ENCODE measurements around the gene ASTN2. TPM values are rescaled to one million over a fixed set of nuclear protein-coding genes. Genes with fewer than 3 reads are reported as not detected.

ASTN2 gene
- total RNA-seq, 2 experiments from 2014 or later: 1.7 to 4.2 TPM

DNA sequence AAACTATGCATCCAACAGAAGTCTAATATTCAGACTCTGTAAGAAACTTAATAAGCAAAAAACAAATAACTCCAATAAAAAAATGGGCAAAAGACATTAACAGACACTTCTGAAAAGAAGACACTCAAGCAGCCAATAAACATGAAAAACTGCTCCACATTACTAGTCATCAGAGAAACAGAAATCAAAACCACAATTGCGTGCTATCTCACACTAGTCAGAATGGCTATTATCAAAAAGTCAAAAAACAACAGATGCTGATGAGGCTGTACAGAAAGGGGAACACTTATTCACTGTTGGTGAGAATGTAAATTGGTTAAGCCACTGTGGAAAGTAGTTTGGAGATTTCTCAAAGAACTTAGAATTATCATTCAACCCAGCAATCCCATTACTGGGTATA, 829.0 kb downstream of the ASTN2 start:
- H3K36me3 ChIP-seq (ENCODE audit: insufficient read depth, low read length): no peaks in the 10 kb centered on the region
- no peaks in the 10 kb centered on the region for H3K4me1 ChIP-seq (ENCODE audit: insufficient read depth, low read length, poor library complexity, severe bottlenecking)
- H2AFZ ChIP-seq (ENCODE audit: low read length): no peak overlapping the region
- no peak for DNase-seq (ENCODE audit: low spot score)
- no peak for TF ChIP-seq EZH2phosphoT487 (IDR thresholded peaks at IDR 0.05; ENCODE audit: borderline replicate concordance, low read depth, low read length)
- TF ChIP-seq, protein P1, sequence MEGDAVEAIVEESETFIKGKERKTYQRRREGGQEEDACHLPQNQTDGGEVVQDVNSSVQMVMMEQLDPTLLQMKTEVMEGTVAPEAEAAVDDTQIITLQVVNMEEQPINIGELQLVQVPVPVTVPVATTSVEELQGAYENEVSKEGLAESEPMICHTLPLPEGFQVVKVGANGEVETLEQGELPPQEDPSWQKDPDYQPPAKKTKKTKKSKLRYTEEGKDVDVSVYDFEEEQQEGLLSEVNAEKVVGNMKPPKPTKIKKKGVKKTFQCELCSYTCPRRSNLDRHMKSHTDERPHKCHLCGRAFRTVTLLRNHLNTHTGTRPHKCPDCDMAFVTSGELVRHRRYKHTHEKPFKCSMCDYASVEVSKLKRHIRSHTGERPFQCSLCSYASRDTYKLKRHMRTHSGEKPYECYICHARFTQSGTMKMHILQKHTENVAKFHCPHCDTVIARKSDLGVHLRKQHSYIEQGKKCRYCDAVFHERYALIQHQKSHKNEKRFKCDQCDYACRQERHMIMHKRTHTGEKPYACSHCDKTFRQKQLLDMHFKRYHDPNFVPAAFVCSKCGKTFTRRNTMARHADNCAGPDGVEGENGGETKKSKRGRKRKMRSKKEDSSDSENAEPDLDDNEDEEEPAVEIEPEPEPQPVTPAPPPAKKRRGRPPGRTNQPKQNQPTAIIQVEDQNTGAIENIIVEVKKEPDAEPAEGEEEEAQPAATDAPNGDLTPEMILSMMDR (conservative IDR thresholded peaks at IDR 0.05; ENCODE audit: low read length): no peak
- H3K9me2 ChIP-seq (ENCODE audit: insufficient read depth, low read length): no peaks in the 10 kb centered on the region
- H3K27ac ChIP-seq (ENCODE audit: low read depth, low read length, poor library complexity, severe bottlenecking): no peak overlapping the region
- ChIA-PET CTCF (ENCODE audit: unreplicated experiment) (no interaction called here), POLR2A (no interaction called here)
- BruUV-seq (replicated peaks): no TSS peak
- peaks cover 14% of the 10 kb centered on the region; the same call in 1 of the 2 replicates for H3K9me3 ChIP-seq (ENCODE audit: low read length)
- no peak overlapping the region for H3K4me3 ChIP-seq (ENCODE audit: low read depth, low read length, poor library complexity, severe bottlenecking)
- H3K79me2 ChIP-seq (ENCODE audit: insufficient read depth, low read depth, low read length): no peaks in the 10 kb centered on the region
- no peak overlapping the region for H3K4me2 ChIP-seq (ENCODE audit: low read length)
- intact Hi-C loops (cut with micrococcal nuclease; ENCODE audit: unreplicated experiment): no loop called here
- H4K20me1 ChIP-seq (ENCODE audit: insufficient read depth, low read length): no peaks in the 10 kb centered on the region

DNA sequence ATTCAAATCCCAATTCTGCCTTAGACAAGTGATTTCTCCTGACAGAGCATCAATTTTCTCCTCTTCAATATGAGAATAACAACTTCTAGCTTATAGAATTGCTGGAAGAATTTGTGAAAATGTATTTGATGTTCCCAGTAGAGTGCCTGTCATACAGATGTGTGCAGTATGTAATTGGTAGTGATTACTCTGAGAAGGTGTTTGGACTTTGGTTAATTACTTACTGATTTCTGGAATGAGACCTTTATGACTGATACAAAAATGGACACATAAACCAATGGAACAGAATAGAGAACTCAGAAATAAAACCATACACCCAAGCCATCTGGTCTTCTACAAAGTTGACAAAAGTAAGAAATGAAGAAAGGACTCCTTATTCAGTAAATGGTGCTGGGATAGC, 829.7 kb downstream of the ASTN2 start:
- Histone ChIP-seq H3K4me1 (ENCODE audit: insufficient read depth, low read length, poor library complexity, severe bottlenecking) (no peaks in the 10 kb centered on the region), H4K20me1 (ENCODE audit: insufficient read depth, low read length) (no peaks in the 10 kb centered on the region), H3K36me3 (ENCODE audit: insufficient read depth, low read length) (no peaks in the 10 kb centered on the region), H3K9me3 (ENCODE audit: low read length) (peaks cover 14% of the 10 kb centered on the region; the same call in 1 of the 2 replicates), H3K27ac (ENCODE audit: low read depth, low read length, poor library complexity, severe bottlenecking) (no peak overlapping the region), H2AFZ (ENCODE audit: low read length) (no peak overlapping the region), H3K79me2 (ENCODE audit: insufficient read depth, low read depth, low read length) (no peaks in the 10 kb centered on the region), H3K4me2 (ENCODE audit: low read length) (no peak overlapping the region), H3K9me2 (ENCODE audit: insufficient read depth, low read length) (no peaks in the 10 kb centered on the region), H3K4me3 (ENCODE audit: low read depth, low read length, poor library complexity, severe bottlenecking) (no peak overlapping the region)
- CTCF ChIA-PET (ENCODE audit: unreplicated experiment): no interaction called here
- DNase-seq (ENCODE audit: low spot score): no peak
- POLR2A ChIA-PET: interaction anchor here (0.6 kb wide), 1 partner anchor 9 kb away, joined by 3 read pairs; no protein-coding TSS in a partner anchor
- intact Hi-C loops (cut with micrococcal nuclease; ENCODE audit: unreplicated experiment): no loop called here
- no TSS peak for BruUV-seq (replicated peaks)
- no peak for TF ChIP-seq EZH2phosphoT487 (IDR thresholded peaks at IDR 0.05; ENCODE audit: borderline replicate concordance, low read depth, low read length)
- TF ChIP-seq, protein P1 (conservative IDR thresholded peaks at IDR 0.05; ENCODE audit: low read length): no peak

DNA sequence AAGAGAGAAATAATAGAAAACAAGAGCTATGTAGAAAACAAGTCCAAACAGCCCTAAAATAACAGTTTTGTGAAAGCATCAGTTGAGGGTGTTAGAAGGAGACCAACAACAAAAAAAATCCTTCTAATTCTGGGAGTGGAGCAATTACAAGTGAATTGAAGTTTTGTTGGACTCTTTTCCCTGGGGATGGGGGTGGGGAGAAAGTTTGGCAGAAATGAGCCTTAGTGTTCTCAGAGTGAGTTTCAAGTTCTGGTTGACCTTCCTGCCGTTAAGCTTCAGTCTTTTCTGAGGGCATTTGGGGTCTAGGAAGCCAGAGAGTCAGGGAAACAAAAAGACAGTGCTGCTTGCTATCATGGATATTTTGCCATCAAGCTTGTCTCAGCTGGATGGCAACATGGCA, 834.0 kb downstream of the ASTN2 start:
- intact Hi-C loops (cut with micrococcal nuclease; ENCODE audit: unreplicated experiment): no loop called here

More for the DNA sequence above, 834.0 kb downstream of the ASTN2 start:
- Histone ChIP-seq H3K4me2 (ENCODE audit: low read length) (no peak overlapping the region), H3K27ac (ENCODE audit: low read depth, low read length, poor library complexity, severe bottlenecking) (no peak overlapping the region), H3K9me2 (ENCODE audit: insufficient read depth, low read length) (no peaks in the 10 kb centered on the region), H2AFZ (ENCODE audit: low read length) (no peak overlapping the region), H3K4me1 (ENCODE audit: insufficient read depth, low read length, poor library complexity, severe bottlenecking) (no peaks in the 10 kb centered on the region), H3K36me3 (ENCODE audit: insufficient read depth, low read length) (no peaks in the 10 kb centered on the region), H3K9me3 (ENCODE audit: low read length) (no peaks in the 10 kb centered on the region), H3K4me3 (ENCODE audit: low read depth, low read length, poor library complexity, severe bottlenecking) (no peak overlapping the region), H4K20me1 (ENCODE audit: insufficient read depth, low read length) (no peaks in the 10 kb centered on the region), H3K79me2 (ENCODE audit: insufficient read depth, low read depth, low read length) (no peaks in the 10 kb centered on the region)
- CTCF ChIA-PET (ENCODE audit: unreplicated experiment): no interaction called here
- POLR2A ChIA-PET: no interaction called here
- TF ChIP-seq, protein P1 (conservative IDR thresholded peaks at IDR 0.05; ENCODE audit: low read length): no peak
- TF ChIP-seq EZH2phosphoT487 (IDR thresholded peaks at IDR 0.05; ENCODE audit: borderline replicate concordance, low read depth, low read length): no peak
- BruUV-seq (replicated peaks): no TSS peak
- no peak for DNase-seq (ENCODE audit: low spot score)
